NCI-H2227 (cell line): Measurements from ENCODE around the gene ZNF783.
"Not testable (repeated sequence)": the region's sequence is repeated elsewhere in the genome, so short reads cannot be mapped to it uniquely, and the experiment has no call there.

Source experiments
- DNase-seq: peaks from one replicate; lab custom pipeline; 2025; ENCODE audit not compliant: unreplicated experiment; lab: John Stamatoyannopoulos, UW

Gene ZNF783

GRCh38 chr7:149239345-149240143, 22.5 kb upstream of the ZNF783 start, which contains the start of gene ZNF212:
TSS of gene ZNF212 (plus strand) at chr7:149239651. CDS start at chr7:149239779, 128 bp downstream.
- DNase-seq = peak; percentile 94

- DNase-seq = no peak
Measured at GRCh38 chr7:149240637-149241036, 21.4 kb upstream of the ZNF783 start.

GRCh38 chr7:149241696-149242095, 20.3 kb upstream of the ZNF783 start:
- no peak for DNase-seq

GRCh38 chr7:149245244-149245643, 16.8 kb upstream of the ZNF783 start:
- DNase-seq = no peak

GRCh38 chr7:149245744-149246143, 16.3 kb upstream of the ZNF783 start:
- DNase-seq = no peak

- no peak for DNase-seq
Measured at GRCh38 chr7:149248777-149249176, 13.2 kb upstream of the ZNF783 start.

- not testable (repeated sequence) for DNase-seq
Measured at GRCh38 chr7:149250151-149250550, 11.8 kb upstream of the ZNF783 start.

GRCh38 chr7:149251518-149251917, 10.5 kb upstream of the ZNF783 start:
- DNase-seq = not testable (repeated sequence)

- DNase-seq = no peak
Measured at GRCh38 chr7:149252378-149252777, 9.6 kb upstream of the ZNF783 start.

- no peak for DNase-seq
Measured at GRCh38 chr7:149253665-149254064, 8.3 kb upstream of the ZNF783 start.

GRCh38 chr7:149254181-149254858, 7.7 kb upstream of the ZNF783 start:
- DNase-seq = no peak

- no peak for DNase-seq
Measured at GRCh38 chr7:149255174-149255573, 6.8 kb upstream of the ZNF783 start.

GRCh38 chr7:149256568-149256967, 5.4 kb upstream of the ZNF783 start:
- no peak for DNase-seq

GRCh38 chr7:149257146-149257545, 4.8 kb upstream of the ZNF783 start:
- DNase-seq = no peak

GRCh38 chr7:149261316-149261828, 624 bp upstream of the ZNF783 start:
- no peak for DNase-seq

GRCh38 chr7:149266451-149266850, 4.5 kb downstream of the ZNF783 start:
- DNase-seq = no peak

GRCh38 chr7:149267733-149268132, 5.7 kb downstream of the ZNF783 start:
- DNase-seq = no peak

- not testable (repeated sequence) for DNase-seq
Measured at GRCh38 chr7:149274424-149274823, 12.4 kb downstream of the ZNF783 start.

- no peak for DNase-seq
Measured at GRCh38 chr7:149277871-149278270, 15.9 kb downstream of the ZNF783 start.

GRCh38 chr7:149278396-149278795, 16.4 kb downstream of the ZNF783 start:
- no peak for DNase-seq

- no peak for DNase-seq
Measured at GRCh38 chr7:149279111-149279743, 17.2 kb downstream of the ZNF783 start.

- DNase-seq = no peak
Measured at GRCh38 chr7:149280151-149280550, 18.2 kb downstream of the ZNF783 start.
